ENCODE measurements around the gene SHANK1. TPM values are rescaled to one million over a fixed set of nuclear protein-coding genes. Genes with fewer than 3 reads are reported as not detected.

SHANK1 gene
- total RNA-seq, 4 donors from 2014 or later = 1.0 TPM; not detected in 3

DNA sequence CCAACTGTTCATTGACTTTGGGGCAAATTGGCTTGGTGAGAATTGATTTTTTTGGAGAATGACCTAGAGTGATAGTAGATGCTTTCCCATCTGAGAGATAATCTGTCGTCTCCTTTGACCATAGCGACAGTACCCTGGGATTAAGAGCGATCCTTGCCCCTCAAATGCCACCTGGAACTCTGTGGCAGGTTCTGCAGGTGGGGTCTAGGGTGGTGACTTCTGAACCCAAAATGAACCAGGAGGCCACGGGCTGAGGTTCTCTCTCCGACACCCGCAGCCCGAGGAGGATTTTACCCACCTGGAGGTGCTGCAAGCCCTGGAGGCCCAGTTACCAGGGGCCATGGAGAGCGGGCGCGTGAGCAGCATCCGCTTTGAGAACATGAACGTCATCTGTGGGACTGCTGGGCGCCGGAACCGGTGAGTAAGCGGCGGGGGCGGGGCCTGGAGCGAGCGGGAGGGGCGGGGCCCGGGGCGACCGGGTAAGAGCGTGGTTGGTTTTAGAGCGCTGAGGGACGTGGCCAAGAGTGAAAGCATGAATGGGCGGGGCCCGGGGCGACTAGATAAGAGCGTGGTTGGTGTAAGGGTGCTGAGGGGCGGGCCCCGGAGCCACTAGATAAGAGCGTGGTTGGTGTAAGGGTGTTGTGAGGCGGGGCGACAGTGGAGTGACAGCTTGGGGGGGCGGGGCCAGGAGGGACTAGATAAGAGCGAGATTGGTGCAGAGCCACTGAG is 61.7 kb downstream of the SHANK1 start:
- TF ChIP-seq, protein P1, sequence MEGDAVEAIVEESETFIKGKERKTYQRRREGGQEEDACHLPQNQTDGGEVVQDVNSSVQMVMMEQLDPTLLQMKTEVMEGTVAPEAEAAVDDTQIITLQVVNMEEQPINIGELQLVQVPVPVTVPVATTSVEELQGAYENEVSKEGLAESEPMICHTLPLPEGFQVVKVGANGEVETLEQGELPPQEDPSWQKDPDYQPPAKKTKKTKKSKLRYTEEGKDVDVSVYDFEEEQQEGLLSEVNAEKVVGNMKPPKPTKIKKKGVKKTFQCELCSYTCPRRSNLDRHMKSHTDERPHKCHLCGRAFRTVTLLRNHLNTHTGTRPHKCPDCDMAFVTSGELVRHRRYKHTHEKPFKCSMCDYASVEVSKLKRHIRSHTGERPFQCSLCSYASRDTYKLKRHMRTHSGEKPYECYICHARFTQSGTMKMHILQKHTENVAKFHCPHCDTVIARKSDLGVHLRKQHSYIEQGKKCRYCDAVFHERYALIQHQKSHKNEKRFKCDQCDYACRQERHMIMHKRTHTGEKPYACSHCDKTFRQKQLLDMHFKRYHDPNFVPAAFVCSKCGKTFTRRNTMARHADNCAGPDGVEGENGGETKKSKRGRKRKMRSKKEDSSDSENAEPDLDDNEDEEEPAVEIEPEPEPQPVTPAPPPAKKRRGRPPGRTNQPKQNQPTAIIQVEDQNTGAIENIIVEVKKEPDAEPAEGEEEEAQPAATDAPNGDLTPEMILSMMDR (IDR thresholded peaks at IDR 0.05; ENCODE audit: low read depth) = no peak

DNA sequence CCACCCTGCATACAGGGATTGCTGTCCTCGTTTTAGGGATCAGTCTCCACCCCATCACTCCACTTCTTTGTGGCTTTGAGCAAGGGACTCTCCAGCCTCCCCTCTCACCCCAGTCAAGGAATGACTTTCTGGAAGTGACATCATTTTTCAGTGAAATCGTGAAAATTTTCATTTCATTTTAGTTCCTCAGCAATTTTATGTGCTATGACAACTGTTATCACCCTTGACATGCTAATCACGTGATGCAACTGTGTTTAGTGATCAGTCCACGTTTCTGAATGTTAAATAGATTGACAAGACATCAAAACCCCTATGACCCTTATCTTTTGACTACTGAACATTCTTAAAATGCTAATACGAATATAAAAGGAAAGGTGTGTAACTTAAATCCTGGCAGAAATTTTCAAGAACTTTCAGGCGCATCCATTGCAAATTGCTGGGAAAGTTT is 62.4 kb downstream of the SHANK1 start:
- TF ChIP-seq, protein P1 (IDR thresholded peaks at IDR 0.05; ENCODE audit: low read depth) = no peak

DNA sequence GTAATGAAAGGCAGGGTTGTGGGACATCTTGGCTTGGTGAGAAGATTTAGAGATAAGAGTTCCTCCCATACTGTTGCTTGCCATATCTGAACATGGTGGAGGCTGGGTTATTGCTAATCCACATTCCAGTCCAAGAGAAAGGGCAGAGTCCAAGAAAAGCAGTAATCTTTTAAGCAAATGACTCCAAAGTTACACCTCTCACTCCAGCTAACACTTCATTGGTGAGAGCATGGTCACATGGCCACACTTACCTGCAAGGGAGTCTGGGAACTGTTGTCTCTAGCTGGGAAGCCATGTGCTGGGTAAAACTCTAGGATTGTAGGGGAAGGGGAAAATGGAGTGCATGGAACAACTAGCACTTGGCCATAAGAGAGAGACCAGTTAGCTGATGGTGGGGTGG is 64.7 kb downstream of the SHANK1 start:
- TF ChIP-seq, protein P1 (IDR thresholded peaks at IDR 0.05; ENCODE audit: low read depth) = no peak

DNA sequence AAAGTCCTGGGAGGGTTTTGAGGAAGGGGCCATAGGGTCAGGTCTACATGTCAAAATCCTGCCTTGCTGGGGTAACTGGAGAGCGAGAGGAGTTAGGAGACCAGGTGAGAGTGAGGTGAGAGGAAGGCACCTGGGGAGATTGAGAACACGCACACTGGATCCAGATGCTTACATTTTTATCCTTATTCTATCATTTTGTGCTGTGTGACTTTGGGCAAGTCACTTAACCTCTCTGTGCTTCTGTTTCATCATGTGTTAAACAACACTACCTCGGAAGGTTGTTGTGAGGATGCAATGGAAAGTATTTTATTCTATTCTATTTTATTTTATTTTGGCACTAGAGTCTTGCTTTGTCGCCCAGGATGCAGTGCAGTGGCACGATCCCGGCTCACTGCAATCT is 66.9 kb downstream of the SHANK1 start:
- TF ChIP-seq, protein P1 (IDR thresholded peaks at IDR 0.05; ENCODE audit: low read depth) = no peak

DNA sequence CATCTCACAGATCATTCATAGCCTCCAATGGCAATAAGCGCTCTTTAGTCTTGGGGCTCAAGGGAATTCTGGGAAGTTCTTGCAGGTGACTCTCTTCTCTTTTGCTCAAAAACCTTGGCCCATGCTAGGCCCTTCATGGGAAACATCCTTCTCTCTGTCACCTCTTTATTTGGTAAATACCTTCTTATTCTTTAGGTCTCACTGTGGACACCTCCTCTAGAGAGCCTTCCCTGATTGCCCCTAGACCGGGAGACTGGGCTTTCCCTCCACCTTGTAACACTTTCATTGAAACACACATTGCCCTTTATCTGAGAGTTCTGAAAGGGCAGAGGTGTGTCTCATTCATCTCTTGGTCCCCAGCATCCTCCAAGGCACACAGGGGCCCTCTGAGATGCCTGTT is 68.4 kb downstream of the SHANK1 start:
- TF ChIP-seq, protein P1 (IDR thresholded peaks at IDR 0.05; ENCODE audit: low read depth) = no peak

DNA sequence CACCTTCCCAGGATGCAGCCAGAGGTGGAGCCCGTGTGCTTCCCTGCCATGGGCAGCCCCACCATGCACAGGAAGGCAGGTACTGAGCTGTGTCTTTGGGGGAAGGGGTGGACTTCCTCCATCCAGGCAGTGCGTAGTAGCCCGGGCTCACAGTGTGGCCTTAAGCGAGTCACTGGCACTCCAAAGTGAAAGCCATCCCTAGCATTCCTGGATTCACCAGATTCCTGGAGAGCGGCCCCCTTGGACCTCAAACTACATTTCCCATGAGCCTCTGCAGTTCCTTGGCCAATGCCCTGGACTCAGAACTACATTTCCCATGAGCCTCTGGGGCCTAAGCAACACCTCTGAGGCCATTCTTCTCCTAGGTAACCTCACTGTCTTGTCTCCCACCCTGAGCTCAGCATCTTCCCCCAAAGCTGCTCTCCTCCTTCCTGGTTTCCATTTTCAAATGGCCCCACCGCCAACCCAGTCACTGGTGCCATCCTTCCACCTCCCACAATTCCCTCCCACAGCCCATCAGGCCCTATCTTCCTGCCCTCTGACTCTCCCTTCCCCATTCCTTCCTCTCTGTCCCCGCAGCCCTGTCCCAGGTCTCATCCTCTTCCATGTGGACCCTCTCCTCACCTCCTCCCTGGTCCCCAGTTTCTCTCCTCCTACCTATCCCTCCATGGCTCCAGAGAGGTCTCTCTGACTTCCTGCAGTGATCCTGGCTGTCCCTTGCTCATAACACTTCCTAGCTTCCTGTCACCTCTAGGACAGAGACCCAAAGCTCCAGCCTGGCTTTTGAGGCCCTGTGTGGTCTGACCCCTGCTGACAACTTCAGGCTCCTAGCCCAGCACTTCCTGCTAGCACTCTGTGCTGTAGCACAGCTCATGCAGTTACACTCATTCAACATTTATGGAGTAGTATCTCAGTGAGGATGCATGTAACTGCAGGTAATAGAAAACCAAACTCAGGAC is 69.9 kb downstream of the SHANK1 start, which contains the start of gene C19orf81:
Gene C19orf81 (plus strand): TSS at position 13 of the 959 bp plus-strand sequence. CDS start 0 bp downstream, at position 13.
- TF ChIP-seq, protein P1 (IDR thresholded peaks at IDR 0.05; ENCODE audit: low read depth) = no peak

DNA sequence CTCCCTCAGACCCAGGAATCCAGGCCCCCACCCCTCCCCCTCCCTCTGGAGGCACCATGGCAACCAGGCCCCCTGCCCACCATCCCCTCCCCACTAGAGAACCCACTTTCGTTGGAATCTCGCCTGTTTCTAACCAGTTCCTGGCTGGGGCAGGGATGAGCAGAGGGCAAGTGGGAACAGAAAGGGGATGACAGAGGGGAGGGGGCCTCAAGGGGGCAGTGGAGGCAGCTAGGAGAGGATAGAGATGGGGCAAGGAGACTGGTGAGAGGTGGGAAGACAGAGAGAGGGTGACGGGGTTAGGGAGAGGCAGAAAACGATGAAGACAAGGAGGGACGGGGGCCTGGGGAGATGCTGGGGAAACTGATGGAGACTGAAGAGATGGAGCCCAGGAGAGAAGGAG is 70.9 kb downstream of the SHANK1 start:
- TF ChIP-seq, protein P1 (IDR thresholded peaks at IDR 0.05; ENCODE audit: low read depth) = no peak

All from subcutaneous adipose tissue (tissue), 4 donors.